ENCODE results near the gene FERD3L. TPM values are rescaled to one million over a fixed set of nuclear protein-coding genes. Genes with fewer than 3 reads are reported as not detected.

Gene FERD3L
- total RNA-seq, 2 experiments from 2014 or later, result not detected

GRCh38 chr7:19110026-19110730 is 35.0 kb downstream of the FERD3L start:
- CTCF ChIA-PET (ENCODE audit: unreplicated experiment), result no interaction called here
- H3K27ac ChIP-seq (ENCODE audit: low read depth, low read length, poor library complexity, severe bottlenecking), result no peak overlapping the region
- no peak for TF ChIP-seq EZH2phosphoT487 (IDR thresholded peaks at IDR 0.05; ENCODE audit: borderline replicate concordance, low read depth, low read length)
- TF ChIP-seq CTCF (conservative IDR thresholded peaks at IDR 0.05; ENCODE audit: low read length), result no peak

DNA sequence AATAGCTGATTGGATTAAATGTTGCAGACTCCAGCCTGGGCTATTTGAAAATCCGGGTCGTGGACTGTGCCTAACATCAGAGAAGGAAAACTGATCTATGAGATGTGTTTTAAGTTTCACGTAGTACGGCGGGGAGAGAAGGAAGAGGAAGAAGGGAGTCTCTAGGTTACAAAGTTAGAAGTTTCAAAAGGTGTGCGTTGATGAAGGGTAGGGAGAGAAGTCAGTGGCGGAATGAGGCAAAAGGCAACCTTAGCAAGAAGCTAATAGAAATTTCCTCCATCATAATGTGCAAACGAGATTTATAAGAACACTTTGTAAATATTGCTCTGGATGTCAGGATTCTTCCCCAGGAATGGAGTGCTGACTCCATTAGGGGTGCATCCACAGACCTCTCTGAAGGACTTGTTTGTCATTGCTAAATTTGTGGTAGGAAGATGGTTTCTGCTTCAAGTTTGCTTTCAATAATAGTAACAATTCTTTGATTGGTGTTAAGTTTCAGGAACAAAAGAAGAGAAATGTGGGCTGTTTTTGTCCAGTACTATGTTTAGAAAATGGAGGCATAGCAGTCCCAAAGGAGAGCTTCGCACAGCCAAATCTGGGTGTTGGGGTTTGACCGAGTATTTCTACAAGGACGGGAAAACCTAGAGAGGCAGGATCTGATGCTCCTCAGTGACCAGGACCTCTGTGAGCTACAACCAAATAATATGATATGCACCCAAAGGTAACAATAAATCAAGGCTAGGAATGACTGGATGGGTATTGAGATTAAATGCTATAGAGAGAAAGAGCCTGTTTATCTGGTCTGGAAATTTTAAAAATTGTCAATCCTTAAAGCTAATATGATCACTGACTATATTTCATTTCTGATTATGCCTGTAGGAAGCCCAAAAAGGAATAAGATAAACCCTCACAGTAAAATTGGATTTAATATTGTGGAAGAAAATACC is 35.9 kb downstream of the FERD3L start:
- H3K79me2 ChIP-seq (ENCODE audit: insufficient read depth, low read depth, low read length), result no peaks in the 10 kb centered on the region
- no peaks in the 10 kb centered on the region for H3K36me3 ChIP-seq (ENCODE audit: insufficient read depth, low read length)
- no peaks in the 10 kb centered on the region for H3K9me2 ChIP-seq (ENCODE audit: insufficient read depth, low read length)
- H3K4me1 ChIP-seq (ENCODE audit: insufficient read depth, low read length, poor library complexity, severe bottlenecking), result no peaks in the 10 kb centered on the region
- no peaks in the 10 kb centered on the region for H3K9me3 ChIP-seq (ENCODE audit: low read length)
- H3K4me3 ChIP-seq (ENCODE audit: low read depth, low read length, poor library complexity, severe bottlenecking), result no peak overlapping the region
- no peak overlapping the region for H3K4me2 ChIP-seq (ENCODE audit: low read length)
- ChIA-PET CTCF (ENCODE audit: unreplicated experiment) (no interaction called here), POLR2A (interaction anchor here (0.8 kb wide), 1 partner anchor 480 kb away, joined by 3 read pairs; no protein-coding TSS in a partner anchor)
- no peaks in the 10 kb centered on the region for H4K20me1 ChIP-seq (ENCODE audit: insufficient read depth, low read length)
- H2AFZ ChIP-seq (ENCODE audit: low read length), result no peak overlapping the region
- no peak for TF ChIP-seq CTCF (conservative IDR thresholded peaks at IDR 0.05; ENCODE audit: low read length)
- no peak for TF ChIP-seq EZH2phosphoT487 (IDR thresholded peaks at IDR 0.05; ENCODE audit: borderline replicate concordance, low read depth, low read length)
- BruUV-seq (replicated peaks), result no TSS peak
- no peak for DNase-seq (ENCODE audit: low spot score)
- intact Hi-C loops (cut with micrococcal nuclease; ENCODE audit: unreplicated experiment), result no loop called here
- no peak overlapping the region for H3K27ac ChIP-seq (ENCODE audit: low read depth, low read length, poor library complexity, severe bottlenecking)

More at GRCh38 chr7:19110026-19110730, 35.0 kb downstream of the FERD3L start:
- Histone ChIP-seq H3K4me3 (ENCODE audit: low read depth, low read length, poor library complexity, severe bottlenecking) (no peak overlapping the region), H3K4me1 (ENCODE audit: insufficient read depth, low read length, poor library complexity, severe bottlenecking) (no peaks in the 10 kb centered on the region), H3K9me3 (ENCODE audit: low read length) (no peaks in the 10 kb centered on the region), H3K79me2 (ENCODE audit: insufficient read depth, low read depth, low read length) (no peaks in the 10 kb centered on the region), H4K20me1 (ENCODE audit: insufficient read depth, low read length) (no peaks in the 10 kb centered on the region), H3K9me2 (ENCODE audit: insufficient read depth, low read length) (no peaks in the 10 kb centered on the region), H3K4me2 (ENCODE audit: low read length) (no peak overlapping the region), H2AFZ (ENCODE audit: low read length) (no peak overlapping the region), H3K36me3 (ENCODE audit: insufficient read depth, low read length) (no peaks in the 10 kb centered on the region)
- BruUV-seq (replicated peaks), result no TSS peak
- intact Hi-C loops (cut with micrococcal nuclease; ENCODE audit: unreplicated experiment), result no loop called here
- no peak for DNase-seq (ENCODE audit: low spot score)
- POLR2A ChIA-PET, result no interaction called here
